CD14-positive monocyte (primary cell): Measurements from ENCODE around the gene LILRB4. TPM values are rescaled to one million over a fixed set of nuclear protein-coding genes. Genes with fewer than 3 reads are reported as not detected.

Experiments
- DNase-seq, 3 donors: peaks; one replicate each; pipeline ENCODE4 v3.0.0-alpha.2; 2011 to 2022
- H2AFZ ChIP-seq: 2 replicates; pipeline ENCODE4 v1.6.0; 2012; ENCODE audit warnings: mild to moderate bottlenecking, low read depth, low read length, inconsistent platforms; ENCODE audit not compliant: insufficient read depth, poor library complexity, severe bottlenecking
- H3K27ac ChIP-seq, 2 donors: 1 replicate in 1 of 2; 2 replicates in 1 of 2; pipeline ENCODE4 v1.5.1; 2012 to 2013; ENCODE audit warnings: low read length in 2 of 2, control low read depth in 1 of 2, inconsistent platforms in 1 of 2, low read depth in 1 of 2, mild to moderate bottlenecking in 1 of 2
- H3K27me3 ChIP-seq, 2 donors: one replicate each; pipeline versions ENCODE4 v1.6.0 to v1.6.1; 2011 to 2013; ENCODE audit warnings: low read length in 2 of 2; ENCODE audit not compliant: control insufficient read depth in 2 of 2, insufficient read depth in 2 of 2
- H3K36me3 ChIP-seq, 2 donors: replicated peaks in 1 of 2; 1 replicate in 1 of 2; 2 replicates in 1 of 2; pipeline versions ENCODE4 v1.5.1 to v1.6.1; 2012 to 2013; ENCODE audit warnings: low read length in 2 of 2, control low read depth in 1 of 2, inconsistent platforms in 1 of 2, mild to moderate bottlenecking in 1 of 2; ENCODE audit not compliant: insufficient read depth in 2 of 2, control insufficient read depth in 1 of 2
- H3K4me1 ChIP-seq, 2 donors: 1 replicate in 1 of 2; 2 replicates in 1 of 2; pipeline versions ENCODE4 v1.5.1 to v1.6.1; 2012 to 2013; ENCODE audit warnings: low read length in 2 of 2, control low read depth in 1 of 2, inconsistent platforms in 1 of 2, mild to moderate bottlenecking in 1 of 2, moderate library complexity in 1 of 2; ENCODE audit not compliant: insufficient read depth in 2 of 2, control insufficient read depth in 1 of 2
- H3K4me2 ChIP-seq: replicated peaks from 2 replicates; pipeline ENCODE3; 2012; ENCODE audit warnings: low read length, moderate library complexity, mild to moderate bottlenecking; ENCODE audit not compliant: poor library complexity, severe bottlenecking; ENCODE audit errors: extremely low read depth
- H3K4me3 ChIP-seq, 3 experiments: fragments of 200-600 bp in 1 of 3; sonication (generic) in 1 of 3; replicated peaks in 1 of 3; 1 replicate in 2 of 3; 2 replicates in 1 of 3; pipeline ENCODE4 v1.5.1; 2011 to 2013; ENCODE audit warnings: low read length in 3 of 3, mild to moderate bottlenecking in 3 of 3, control low read depth in 2 of 3, low read depth in 2 of 3, inconsistent platforms in 1 of 3, moderate library complexity in 1 of 3
- H3K79me2 ChIP-seq: 2 replicates; pipeline ENCODE4 v1.6.0; 2012; ENCODE audit warnings: mild to moderate bottlenecking, control low read depth, inconsistent platforms, low read length, moderate library complexity; ENCODE audit not compliant: insufficient read depth
- H3K9ac ChIP-seq: 2 replicates; pipeline ENCODE4 v1.6.0; 2017; ENCODE audit warnings: low read length, mild to moderate bottlenecking; ENCODE audit not compliant: insufficient read depth, poor library complexity, severe bottlenecking
- H3K9me3 ChIP-seq, 2 donors: replicated peaks in 1 of 2; 1 replicate in 1 of 2; 2 replicates in 1 of 2; pipeline versions ENCODE4 v1.5.1 to v1.6.1; 2012 to 2013; ENCODE audit warnings: low read length in 2 of 2, control low read depth in 1 of 2; ENCODE audit not compliant: control insufficient read depth in 1 of 2, insufficient read depth in 1 of 2
- H4K20me1 ChIP-seq: 2 replicates; pipeline ENCODE4 v1.6.0; 2012; ENCODE audit warnings: mild to moderate bottlenecking, low read length, control low read depth, moderate library complexity; ENCODE audit not compliant: insufficient read depth
- H3K27ac Mint-ChIP-seq, 7 donors: one replicate each; pipeline ENCODE4 v1.8.0; 2020; ENCODE audit warnings: mild to moderate bottlenecking in 7 of 7, mixed read lengths in 7 of 7, moderate library complexity in 6 of 7, inconsistent platforms in 2 of 7
- H3K27me3 Mint-ChIP-seq, 3 donors: one replicate each; pipeline ENCODE4 v1.8.0; 2021 to 2022; ENCODE audit warnings: low read depth in 3 of 3, mild to moderate bottlenecking in 3 of 3, mixed read lengths in 3 of 3, moderate library complexity in 3 of 3, inconsistent platforms in 1 of 3
- H3K36me3 Mint-ChIP-seq, 2 donors: one replicate each; pipeline ENCODE4 v1.8.0; 2020; ENCODE audit warnings: mixed read lengths in 2 of 2, inconsistent platforms in 1 of 2, mild to moderate bottlenecking in 1 of 2
- H3K4me1 Mint-ChIP-seq: one replicate; pipeline ENCODE4 v1.8.0; 2020; ENCODE audit warnings: mild to moderate bottlenecking, mixed read lengths
- H3K4me3 Mint-ChIP-seq, 2 donors: one replicate each; pipeline ENCODE4 v1.8.0; 2020; ENCODE audit warnings: mild to moderate bottlenecking in 2 of 2, mixed read lengths in 2 of 2, moderate library complexity in 1 of 2
- H3K9me3 Mint-ChIP-seq, 7 donors: one replicate each; pipeline ENCODE4 v1.8.0; 2020 to 2022; ENCODE audit warnings: mixed read lengths in 7 of 7, mild to moderate bottlenecking in 6 of 7, moderate library complexity in 6 of 7, inconsistent platforms in 2 of 7
- WGBS: methylation state at CpG from one replicate; pipeline ENCODE4 v1.1.5; 2013; ENCODE audit warnings: missing lambda C conversion rate; ENCODE audit not compliant: insufficient coverage; 5-methylcytosine and 5-hydroxymethylcytosine counted together
- intact Hi-C, 2 donors: fragments of 100-400 bp; cut with micrococcal nuclease; formaldehyde crosslinking; loops; one replicate each; pipeline versions ENCODE4 v1.15.0 to v1.15.1; 2023
- polyA plus RNA-seq, 3 donors: library from polyadenylated mRNA; depleted of rRNA in 1 of 3; unstranded in 2 of 3; stranded (reverse) in 1 of 3; fragments of 300-500 nt in 2 of 3; fragments of >200 nt in 1 of 3; fragmentation: Illumina TruSeq in 2 of 3; gene quantifications; 1 replicate in 2 of 3; 2 replicates in 1 of 3; pipeline ENCODE4 v1.2.3, GENCODE V29; 2012 to 2021
- TF ChIP-seq, protein P1 (sequence below): fragments of 200-600 bp; IDR thresholded peaks from one replicate; pipeline ENCODE4 v1.8.0; 2022; ENCODE audit warnings: antibody characterized with exemption, mild to moderate bottlenecking

Gene LILRB4
- polyA plus RNA-seq, 3 donors, result 35.8 to 102 (median 58.0) TPM

DNA sequence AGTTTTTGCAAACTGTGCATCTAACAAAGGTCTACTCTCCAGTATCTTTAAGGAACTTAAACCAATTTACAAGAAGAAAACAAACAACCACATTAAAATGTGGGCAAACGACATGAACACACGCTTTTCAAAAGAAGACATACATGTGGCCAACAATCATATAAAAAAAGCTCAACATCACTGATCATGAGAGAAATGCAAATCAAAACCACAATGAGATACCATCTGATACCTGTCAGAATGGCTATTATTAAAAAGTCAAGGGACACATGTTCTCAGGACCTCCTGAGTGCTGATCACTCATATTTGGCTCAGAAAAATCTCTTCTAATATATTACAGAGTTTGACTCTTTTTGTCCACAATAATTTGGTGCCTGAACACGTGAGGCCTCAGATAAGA lies 46.7 kb upstream of the LILRB4 start:
- Histone ChIP-seq H4K20me1 (no peaks in the 10 kb centered on the region), H3K4me1 (peaks cover 43 to 56% of the 10 kb centered on the region in 2 donors), H3K36me3 (no peaks in the 10 kb centered on the region), H2AFZ (peak overlapping the region; percentile 10), H3K9me3 (no peaks in the 10 kb centered on the region), H3K27me3 (no peaks in the 10 kb centered on the region), H3K9ac (no peak overlapping the region), H3K4me3 (no peak overlapping the region), H3K27ac (peak overlapping the region in 1 of 2 donors; percentile 11), H3K79me2 (no peaks in the 10 kb centered on the region), H3K4me2 (no peak overlapping the region)
- H3K4me1 Mint-ChIP-seq, result peaks cover 61% of the 10 kb centered on the region
- intact Hi-C loops, result no loop called here
- peaks cover 0 to 2% of the 10 kb centered on the region in 2 donors for H3K36me3 Mint-ChIP-seq
- peaks cover 0 to 3% (median 1%) of the 10 kb centered on the region in 3 donors for H3K27me3 Mint-ChIP-seq
- H3K9me3 Mint-ChIP-seq, result peaks cover 0 to 5% (median 0%) of the 10 kb centered on the region in 7 donors
- H3K27ac Mint-ChIP-seq, result peak overlapping the region in 2 of 7 donors; percentile 13 to 48
- H3K4me3 Mint-ChIP-seq, result no peak overlapping the region
- whole genome bisulfite sequencing, result 84% methylated on average over 3 of the region's 3 CpGs
- TF ChIP-seq, protein P1, sequence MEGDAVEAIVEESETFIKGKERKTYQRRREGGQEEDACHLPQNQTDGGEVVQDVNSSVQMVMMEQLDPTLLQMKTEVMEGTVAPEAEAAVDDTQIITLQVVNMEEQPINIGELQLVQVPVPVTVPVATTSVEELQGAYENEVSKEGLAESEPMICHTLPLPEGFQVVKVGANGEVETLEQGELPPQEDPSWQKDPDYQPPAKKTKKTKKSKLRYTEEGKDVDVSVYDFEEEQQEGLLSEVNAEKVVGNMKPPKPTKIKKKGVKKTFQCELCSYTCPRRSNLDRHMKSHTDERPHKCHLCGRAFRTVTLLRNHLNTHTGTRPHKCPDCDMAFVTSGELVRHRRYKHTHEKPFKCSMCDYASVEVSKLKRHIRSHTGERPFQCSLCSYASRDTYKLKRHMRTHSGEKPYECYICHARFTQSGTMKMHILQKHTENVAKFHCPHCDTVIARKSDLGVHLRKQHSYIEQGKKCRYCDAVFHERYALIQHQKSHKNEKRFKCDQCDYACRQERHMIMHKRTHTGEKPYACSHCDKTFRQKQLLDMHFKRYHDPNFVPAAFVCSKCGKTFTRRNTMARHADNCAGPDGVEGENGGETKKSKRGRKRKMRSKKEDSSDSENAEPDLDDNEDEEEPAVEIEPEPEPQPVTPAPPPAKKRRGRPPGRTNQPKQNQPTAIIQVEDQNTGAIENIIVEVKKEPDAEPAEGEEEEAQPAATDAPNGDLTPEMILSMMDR, result no peak
- DNase-seq, result no peak

DNA sequence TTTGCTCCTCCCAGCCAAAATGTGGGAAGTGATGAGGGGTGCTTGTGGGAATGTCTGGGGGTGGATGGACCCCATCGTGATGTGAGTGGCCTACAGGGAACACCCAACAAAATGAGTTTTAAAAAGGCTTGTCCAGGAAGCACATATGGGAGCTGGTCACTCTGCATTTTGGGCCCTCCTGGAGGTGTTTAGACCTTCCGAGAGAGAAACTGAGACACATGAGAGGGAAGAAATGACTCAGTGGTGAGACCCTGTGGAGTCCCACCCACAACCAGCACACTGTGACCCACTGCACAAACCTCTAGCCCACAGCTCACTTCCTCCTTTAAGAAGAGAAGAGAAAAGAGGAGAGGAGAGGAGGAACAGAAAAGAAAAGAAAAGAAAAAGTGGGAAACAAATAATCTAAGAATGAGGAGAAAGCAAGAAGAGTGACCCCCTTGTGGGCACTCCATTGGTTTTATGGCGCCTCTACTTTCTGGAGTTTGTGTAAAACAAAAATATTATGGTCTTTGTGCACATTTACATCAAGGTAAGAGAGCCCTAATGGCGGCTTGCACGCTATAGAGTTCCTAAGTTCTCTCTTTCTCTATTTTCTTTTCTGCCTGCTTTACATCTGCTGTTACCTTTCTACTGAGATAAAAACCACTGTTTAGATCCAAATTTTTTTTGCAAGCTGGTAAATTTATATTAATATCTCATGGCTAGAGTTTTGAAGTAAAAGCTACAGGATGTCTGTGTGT lies 45.8 kb upstream of the LILRB4 start:
- H3K4me2 ChIP-seq, result peak overlapping the region; percentile 49
- H3K4me3 Mint-ChIP-seq, result peak overlapping the region; percentile 62 to 83
- H3K27me3 Mint-ChIP-seq, result peaks cover 0 to 3% (median 1%) of the 10 kb centered on the region in 3 donors
- 17% methylated on average over 1 of the region's 5 CpGs for WGBS
- no peaks in the 10 kb centered on the region for H3K27me3 ChIP-seq
- no peak overlapping the region for H3K9ac ChIP-seq
- H3K27ac ChIP-seq, result peak overlapping the region; percentile 19 to 43
- H3K36me3 Mint-ChIP-seq, result peaks cover 0 to 5% of the 10 kb centered on the region in 2 donors
- no peaks in the 10 kb centered on the region for H3K9me3 ChIP-seq
- H3K79me2 ChIP-seq, result no peaks in the 10 kb centered on the region
- TF ChIP-seq, protein P1, result no peak
- peak overlapping the region in 6 of 7 donors; percentile 38 to 85 (median 78) for H3K27ac Mint-ChIP-seq
- peak overlapping the region; percentile 10 for H2AFZ ChIP-seq
- no peak for DNase-seq
- H3K36me3 ChIP-seq, result no peaks in the 10 kb centered on the region
- H3K4me3 ChIP-seq, result peak overlapping the region in 2 of 3 experiments; percentile 6 to 62
- intact Hi-C loops, result no loop called here
- H3K9me3 Mint-ChIP-seq, result peaks cover 0 to 5% (median 0%) of the 10 kb centered on the region in 7 donors
- peaks cover 57% of the 10 kb centered on the region for H3K4me1 Mint-ChIP-seq
- H4K20me1 ChIP-seq, result no peaks in the 10 kb centered on the region
- peaks cover 36 to 47% of the 10 kb centered on the region in 2 donors for H3K4me1 ChIP-seq
